HepG2 (cell line): ENCODE data around the gene ZNF800. TPM values are rescaled to one million over a fixed set of nuclear protein-coding genes. Genes with fewer than 3 reads are reported as not detected.

Source experiments
- ATAC-seq: fragments of 200-7000 bp; cut with Tn5 transposase; 3 replicates; pipeline ENCODE4 v1.9.1; 2020; ENCODE audit warnings: mild to moderate bottlenecking, moderate library complexity
- BruUV-seq: library from RNA; stranded (reverse); fragments of 400-500 nt; replicated peaks from 2 replicates; lab custom pipeline; 2021; lab: Mats Ljungman, UMichigan
- CTCF ChIA-PET: fragments of 300-600 bp; formaldehyde crosslinking; extraction: SDS; loops from one replicate; lab custom pipeline; 2021; ENCODE audit warnings: low total read pairs, inconsistent platforms, low intra/inter-chr PET ratio; lab: Yijun Ruan, JAX
- POLR2A ChIA-PET: fragments of 350-600 bp; sonication (Branson Sonifier 250); formaldehyde crosslinking; loops from one replicate; lab custom pipeline; 2020; ENCODE audit warnings: antibody characterized with exemption, inconsistent platforms; lab: Yijun Ruan, JAX
- DNase-seq: peaks from one replicate; pipeline ENCODE4 v3.0.0-alpha.2; 2015; ENCODE audit warnings: low spot score
- FAIRE-seq: peaks from 3 replicates; lab custom pipeline; 2011; peaks lifted over from hg19 to GRCh38; lab: Jason Lieb, UNC
- H2AFZ ChIP-seq: one replicate; pipeline ENCODE4 v1.6.1; 2011; ENCODE audit warnings: low read length, inconsistent platforms
- H3K27ac ChIP-seq: fragments of 300-600 bp; 3 replicates; pipeline ENCODE4 v1.8.0; 2011; ENCODE audit warnings: mixed run types, mild to moderate bottlenecking, mixed read lengths, low read length, inconsistent platforms; ENCODE audit not compliant: insufficient read depth; ENCODE audit errors: extremely low read length
- H3K27me3 ChIP-seq, 2 experiments: fragments of 200-600 bp in 1 of 2; 2 replicates in 1 of 2; 3 replicates in 1 of 2; pipeline versions ENCODE4 v1.6.0 to v1.8.0; 2011; ENCODE audit warnings: low read length in 2 of 2, mild to moderate bottlenecking in 2 of 2, moderate library complexity in 2 of 2, inconsistent platforms in 1 of 2; ENCODE audit not compliant: insufficient read depth in 2 of 2, control insufficient read depth in 1 of 2
- H3K36me3 ChIP-seq, 2 experiments: fragments of 200-600 bp in 1 of 2; replicated peaks in 1 of 2; 2 replicates in 1 of 2; 3 replicates in 1 of 2; pipeline versions ENCODE4 v1.5.1 to v1.8.0; 2011; ENCODE audit warnings: low read length in 2 of 2, inconsistent platforms in 1 of 2; ENCODE audit not compliant: insufficient read depth in 2 of 2, control insufficient read depth in 1 of 2
- H3K4me1 ChIP-seq: 2 replicates; pipeline ENCODE4 v1.5.1; 2012; ENCODE audit warnings: low read length, inconsistent platforms; ENCODE audit not compliant: insufficient read depth
- H3K4me2 ChIP-seq: 2 replicates; pipeline ENCODE4 v1.6.0; 2011; ENCODE audit warnings: low read depth, low read length, inconsistent platforms
- H3K4me3 ChIP-seq, 3 experiments: fragments of 200-600 bp in 1 of 3; sonication (generic), shearing (Covaris generic) in 1 of 3; replicated peaks in 1 of 3; 2 replicates each; pipeline ENCODE4 v1.5.1; 2011 to 2016; ENCODE audit warnings: low read length in 3 of 3, inconsistent platforms in 2 of 3, low read depth in 2 of 3, mild to moderate bottlenecking in 2 of 3, control low read depth in 1 of 3, mixed read lengths in 1 of 3; ENCODE audit not compliant: insufficient read depth in 1 of 3
- H3K79me2 ChIP-seq: one replicate; pipeline ENCODE4 v1.6.1; 2011; ENCODE audit warnings: low read length, inconsistent platforms; ENCODE audit not compliant: insufficient read depth
- H3K9ac ChIP-seq: 2 replicates; pipeline ENCODE4 v1.6.0; 2011; ENCODE audit warnings: mild to moderate bottlenecking, low read depth, low read length, inconsistent platforms; ENCODE audit not compliant: insufficient read depth
- H3K9me3 ChIP-seq: 2 replicates; pipeline ENCODE4 v1.5.1; 2012; ENCODE audit warnings: mild to moderate bottlenecking, low read length
- H4K20me1 ChIP-seq: 2 replicates; pipeline ENCODE4 v1.6.0; 2011; ENCODE audit warnings: inconsistent platforms, mild to moderate bottlenecking, low read length, moderate library complexity; ENCODE audit not compliant: insufficient read depth
- ASH2L ChIP-seq: fragments of 300-600, 200-600 bp; sonication (generic); IDR thresholded peaks from 2 replicates; pipeline ENCODE4 v1.7.0; 2017; ENCODE audit warnings: low read depth, mild to moderate bottlenecking, moderate library complexity, mixed read lengths, low read length; ENCODE audit not compliant: insufficient read length
- GPBP1L1 ChIP-seq: sonication (generic); formaldehyde crosslinking; IDR thresholded peaks from 2 replicates; pipeline ENCODE4 v1.5.0; 2020; ENCODE audit warnings: mild to moderate bottlenecking, missing genetic modification reagents
- MLXIP ChIP-seq: sonication (generic); formaldehyde crosslinking; IDR thresholded peaks from 2 replicates; pipeline ENCODE4 v1.9.0; 2021; ENCODE audit warnings: missing genetic modification reagents, borderline replicate concordance
- RXRA ChIP-seq: sonication (generic); formaldehyde crosslinking; IDR thresholded peaks from 2 replicates; pipeline ENCODE4 v1.5.1; 2020; ENCODE audit warnings: missing genetic modification reagents
- TMF1 ChIP-seq: sonication (generic); formaldehyde crosslinking; IDR thresholded peaks from 2 replicates; pipeline ENCODE4 v1.8.1; 2022; ENCODE audit warnings: low read depth, missing genetic modification reagents
- TSC22D2 ChIP-seq: sonication (generic); formaldehyde crosslinking; IDR thresholded peaks from 2 replicates; pipeline ENCODE4 v1.5.1; 2020; ENCODE audit warnings: missing genetic modification reagents, mild to moderate bottlenecking, borderline replicate concordance
- YY1 ChIP-seq: IDR thresholded peaks from 2 replicates; pipeline ENCODE4 v1.6.1; 2011; ENCODE audit warnings: low read length, low read depth, moderate library complexity, mild to moderate bottlenecking; ENCODE audit not compliant: insufficient read depth, insufficient replicate concordance
- ZNF354B ChIP-seq: sonication (generic); formaldehyde crosslinking; IDR thresholded peaks from 2 replicates; pipeline ENCODE4 v1.8.0; 2022; ENCODE audit warnings: mild to moderate bottlenecking, missing genetic modification reagents
- ZNF572 ChIP-seq: sonication (generic); formaldehyde crosslinking; IDR thresholded peaks from 2 replicates; pipeline ENCODE4 v1.5.1; 2020; ENCODE audit warnings: mild to moderate bottlenecking, missing genetic modification reagents
- ZNF574 ChIP-seq: sonication (generic); formaldehyde crosslinking; IDR thresholded peaks from 2 replicates; pipeline ENCODE4 v1.4.0; 2020; ENCODE audit warnings: missing genetic modification reagents
- WGBS: methylation state at CpG from one replicate; pipeline ENCODE4 v1.1.6; 2017; ENCODE audit warnings: low lambda C conversion rate; 5-methylcytosine and 5-hydroxymethylcytosine counted together
- in situ Hi-C: cut with HindIII; loops from 2 replicates; pipeline ENCODE4 v1.10.0; 2017; ENCODE audit warnings: low pct_unique_long_range_greater_than_20kb; ENCODE audit not compliant: extremely low pct_ligation_motif_present
- intact Hi-C: fragments of 100-400 bp; cut with micrococcal nuclease; formaldehyde crosslinking; loops from one replicate; pipeline ENCODE4 v1.10.0; 2022; ENCODE audit not compliant: unreplicated experiment
- polyA plus RNA-seq, 8 experiments: library from polyadenylated mRNA; depleted of rRNA in 3 of 8; stranded (reverse) in 7 of 8; unstranded in 1 of 8; fragments of >200 nt; fragmentation: Illumina TruSeq in 4 of 8; extraction: Trizol in 4 of 8; gene quantifications; 2 replicates each; pipeline versions ENCODE4 v1.2.1 to v1.2.3, GENCODE V29; 2011 to 2016; ENCODE audit warnings: low read depth in 4 of 8, missing spikeins in 1 of 8, mixed read lengths in 1 of 8; ENCODE audit not compliant: insufficient read depth in 1 of 8
- total RNA-seq, 5 experiments: library from RNA; depleted of rRNA; stranded (reverse); fragments of >200 nt; fragmentation: Illumina TruSeq; extraction: Trizol; gene quantifications; 2 replicates each; pipeline ENCODE4 v1.2.3, GENCODE V29; 2016; ENCODE audit warnings: low read depth in 1 of 5

The ZNF800 gene
- total and polyA plus RNA-seq, 2 of the 13 experiments (the other 11 are each of a cell fraction or from before 2014, with no cell fraction given), result 7.1 to 12.7 TPM

- H3K79me2 ChIP-seq, result no peaks in the 10 kb centered on the region
- peak overlapping the region; percentile 93 for H3K4me2 ChIP-seq
- FAIRE-seq, result no peak
- H3K4me1 ChIP-seq, result peaks cover 6% of the 10 kb centered on the region; the same call in 1 of the 2 replicates
- in situ Hi-C loops, result no loop called here
- peaks cover 0 to 5% of the 10 kb centered on the region in 2 experiments; a peak in 2 of 5 replicates for H3K27me3 ChIP-seq
- no peak for DNase-seq
- 98% methylated on average over 3 of the region's 3 CpGs for WGBS
- H3K9ac ChIP-seq, result peak overlapping the region; percentile 47; the same call in 1 of the 2 replicates
- H4K20me1 ChIP-seq, result no peaks in the 10 kb centered on the region
- no peak overlapping the region for H2AFZ ChIP-seq
- no peak for TF ChIP-seq ASH2L
- no peak for TF ChIP-seq ZNF574 (CRISPR knock-in tag)
- TF ChIP-seq ZNF572, result no peak
- no peak for TF ChIP-seq TSC22D2 (CRISPR knock-in tag)
- TF ChIP-seq TMF1, result no peak
- no peak for TF ChIP-seq ZNF354B (CRISPR knock-in tag)
- no peak for TF ChIP-seq YY1
- no peak for TF ChIP-seq MLXIP (CRISPR knock-in tag)
- TF ChIP-seq RXRA (CRISPR knock-in tag), result no peak
- TF ChIP-seq GPBP1L1, result no peak
- H3K27ac ChIP-seq, result no peak overlapping the region
- POLR2A ChIA-PET, result no interaction called here
- no peaks in the 10 kb centered on the region for H3K9me3 ChIP-seq
- ATAC-seq, result no peak
- intact Hi-C loops, result loop anchor here (2.0 to 5.0 kb wide), 3 partner anchors 99 to 281 kb away; no protein-coding TSS in a partner anchor
- H3K4me3 ChIP-seq, result peak overlapping the region; percentile 53 to 61 (median 56)
- no TSS peak for BruUV-seq
- CTCF ChIA-PET, result interaction anchor here (1.5 kb wide), 1 partner anchor 99 kb away, joined by 6 read pairs; no protein-coding TSS in a partner anchor
- no peaks in the 10 kb centered on the region for H3K36me3 ChIP-seq
These were observed 44.3 kb downstream of the ZNF800 start for GRCh38 chr7:127348247-127348631.
